NCI-H748 (cell line): ENCODE measurements around the gene LRCH1.
A peak's percentile ranks its signal among the peaks of the same experiment; 100 is the strongest.

Experiments used
- DNase-seq: peaks from one replicate; lab custom pipeline; 2025; ENCODE audit not compliant: unreplicated experiment; lab: John Stamatoyannopoulos, UW

The LRCH1 gene

GRCh38 chr13:46561691-46562090 is 8.7 kb downstream of the LRCH1 start:
- DNase-seq: no peak

- DNase-seq: no peak
These were observed 9.2 kb downstream of the LRCH1 start for GRCh38 chr13:46562152-46562551.

GRCh38 chr13:46562581-46562980 is 9.6 kb downstream of the LRCH1 start:
- no peak for DNase-seq

- no peak for DNase-seq
These were observed 13.1 kb downstream of the LRCH1 start for GRCh38 chr13:46565808-46566750.

- DNase-seq: no peak
These were observed 14.7 kb downstream of the LRCH1 start for GRCh38 chr13:46567671-46568070.

- DNase-seq: peak; percentile 5
These were observed 16.5 kb downstream of the LRCH1 start for GRCh38 chr13:46569456-46569855.

- no peak for DNase-seq
These were observed 17.3 kb downstream of the LRCH1 start for GRCh38 chr13:46570273-46570672.

GRCh38 chr13:46571189-46571908 is 18.4 kb downstream of the LRCH1 start:
- DNase-seq: no peak

GRCh38 chr13:46571909-46572595 is 19.1 kb downstream of the LRCH1 start:
- DNase-seq: no peak

GRCh38 chr13:46572752-46573431 is 19.9 kb downstream of the LRCH1 start:
- no peak for DNase-seq

GRCh38 chr13:46575301-46575771 is 22.4 kb downstream of the LRCH1 start:
- DNase-seq: no peak

- DNase-seq: no peak
These were observed 22.9 kb downstream of the LRCH1 start for GRCh38 chr13:46575818-46576221.

GRCh38 chr13:46576762-46577161 is 23.8 kb downstream of the LRCH1 start:
- no peak for DNase-seq

- DNase-seq: peak; percentile 48
These were observed 25.0 kb downstream of the LRCH1 start for GRCh38 chr13:46577696-46578589.

- no peak for DNase-seq
These were observed 25.6 kb downstream of the LRCH1 start for GRCh38 chr13:46578590-46578975.

- no peak for DNase-seq
These were observed 27.4 kb downstream of the LRCH1 start for GRCh38 chr13:46580362-46580839.

- DNase-seq: no peak
These were observed 29.2 kb downstream of the LRCH1 start for GRCh38 chr13:46582190-46582589.

- DNase-seq: no peak
These were observed 34.0 kb downstream of the LRCH1 start for GRCh38 chr13:46586751-46587514.
